Karpas-422 (cell line): ENCODE measurements around the gene TECR. TPM values are rescaled to one million over a fixed set of nuclear protein-coding genes. Genes with fewer than 3 reads are reported as not detected.
A peak's percentile ranks its signal among the peaks of the same experiment; 100 is the strongest.
"Not testable (repeated sequence)": the region's sequence is repeated elsewhere in the genome, so short reads cannot be mapped to it uniquely, and the experiment has no call there.

Experiments
- DNase-seq: peaks from one replicate; pipeline ENCODE4 v3.0.0-alpha.2; 2015
- H2AFZ ChIP-seq: fragments of 200-600 bp; sonication (generic); 2 replicates; pipeline ENCODE4 v1.6.1; 2014; ENCODE audit warnings: antibody characterized with exemption, low read length, mixed read lengths
- H3K27ac ChIP-seq: fragments of 200-600 bp; sonication (generic); 2 replicates; pipeline ENCODE4 v1.5.1; 2014; ENCODE audit warnings: mild to moderate bottlenecking, low read length, moderate library complexity
- H3K27me3 ChIP-seq: fragments of 200-600 bp; sonication (generic); 2 replicates; pipeline ENCODE4 v1.6.1; 2014; ENCODE audit warnings: low read length, mixed read lengths
- H3K36me3 ChIP-seq: fragments of 200-600 bp; sonication (generic); 2 replicates; pipeline ENCODE4 v1.6.1; 2014; ENCODE audit warnings: low read length, mixed read lengths; ENCODE audit not compliant: insufficient read depth
- H3K4me1 ChIP-seq: fragments of 200-600 bp; sonication (generic); 2 replicates; pipeline ENCODE4 v1.6.1; 2014; ENCODE audit warnings: mild to moderate bottlenecking, low read length, mixed read lengths
- H3K4me2 ChIP-seq: fragments of 200-600 bp; sonication (generic); 2 replicates; pipeline ENCODE4 v1.6.1; 2014; ENCODE audit warnings: low read length, low read depth, mild to moderate bottlenecking; ENCODE audit not compliant: poor library complexity, severe bottlenecking
- H3K4me3 ChIP-seq: fragments of 200-600 bp; sonication (generic); 2 replicates; pipeline ENCODE4 v1.5.1; 2014; ENCODE audit warnings: mild to moderate bottlenecking, antibody characterized with exemption, low read length, mixed read lengths
- H3K79me2 ChIP-seq: fragments of 200-600 bp; sonication (generic); 2 replicates; pipeline ENCODE4 v1.6.1; 2014; ENCODE audit warnings: mild to moderate bottlenecking, low read length, mixed read lengths
- H3K9ac ChIP-seq: fragments of 200-600 bp; sonication (generic); 2 replicates; pipeline ENCODE4 v1.6.0; 2014; ENCODE audit warnings: low read length
- H3K9me2 ChIP-seq: fragments of 200-600 bp; sonication (generic), shearing (Covaris generic); replicated peaks from 2 replicates; pipeline ENCODE4 v1.6.0; 2014; ENCODE audit warnings: mild to moderate bottlenecking, low read length, moderate library complexity; ENCODE audit not compliant: insufficient read depth
- H3K9me3 ChIP-seq: fragments of 300-700, 200-600 bp; sonication (generic); 2 replicates; pipeline ENCODE4 v1.6.1; 2014; ENCODE audit warnings: low read length, mixed read lengths
- H4K20me1 ChIP-seq: fragments of 200-600 bp; sonication (generic); 2 replicates; pipeline ENCODE4 v1.6.1; 2014; ENCODE audit warnings: mild to moderate bottlenecking, antibody characterized with exemption, low read length, low read depth; ENCODE audit not compliant: insufficient read depth
- total RNA-seq: library from RNA; depleted of rRNA; stranded (reverse); fragments of >200 nt; shearing (Covaris generic); gene quantifications from 2 replicates; pipeline ENCODE4 v1.2.3, GENCODE V29; 2014; ENCODE audit warnings: low replicate concordance

The TECR gene
- total RNA-seq, 1 experiment from 2014 or later: 81.4 TPM

GRCh38 chr19:14563989-14564651, 34.7 kb downstream of the TECR start:
- Histone ChIP-seq H4K20me1 (peaks cover 5% of the 10 kb centered on the region; the same call in 1 of the 2 replicates), H3K79me2 (peaks cover 37% of the 10 kb centered on the region), H2AFZ (no peak overlapping the region), H3K27ac (no peak overlapping the region), H3K9ac (no peak overlapping the region), H3K27me3 (no peaks in the 10 kb centered on the region), H3K36me3 (no peaks in the 10 kb centered on the region), H3K9me3 (no peaks in the 10 kb centered on the region), H3K4me3 (no peak overlapping the region), H3K4me2 (no peak overlapping the region), H3K4me1 (peaks cover 18% of the 10 kb centered on the region), H3K9me2 (no peaks in the 10 kb centered on the region)
- peak; percentile 96 for DNase-seq

GRCh38 chr19:14564652-14565297, 35.4 kb downstream of the TECR start:
- not testable (repeated sequence) for H3K27ac ChIP-seq, H3K36me3 ChIP-seq, H3K4me3 ChIP-seq, H3K9ac ChIP-seq, H3K4me2 ChIP-seq, H4K20me1 ChIP-seq, H3K27me3 ChIP-seq, H3K9me2 ChIP-seq, H3K9me3 ChIP-seq, H2AFZ ChIP-seq
- peak; percentile 58 for DNase-seq
- peaks cover 11% of the 10 kb centered on the region for H3K4me1 ChIP-seq
- peaks cover 36% of the 10 kb centered on the region for H3K79me2 ChIP-seq

- H3K79me2 ChIP-seq: peaks cover 33% of the 10 kb centered on the region
- H3K9ac ChIP-seq: no peak overlapping the region
- peaks cover 6% of the 10 kb centered on the region for H3K4me1 ChIP-seq
- no peak overlapping the region for H3K4me2 ChIP-seq
- H2AFZ ChIP-seq: no peak overlapping the region
- H3K9me2 ChIP-seq: no peaks in the 10 kb centered on the region
- no peaks in the 10 kb centered on the region for H3K36me3 ChIP-seq
- H3K9me3 ChIP-seq: no peaks in the 10 kb centered on the region
- no peak overlapping the region for H3K27ac ChIP-seq
- peaks cover 5% of the 10 kb centered on the region; the same call in 1 of the 2 replicates for H4K20me1 ChIP-seq
- H3K4me3 ChIP-seq: no peak overlapping the region
- DNase-seq: no peak
- H3K27me3 ChIP-seq: no peaks in the 10 kb centered on the region
Measured at GRCh38 chr19:14565298-14565679, 35.9 kb downstream of the TECR start.

- DNase-seq: no peak
- Histone ChIP-seq H3K9ac (no peak overlapping the region), H3K9me2 (no peaks in the 10 kb centered on the region), H3K4me1 (peaks cover 6% of the 10 kb centered on the region), H3K4me2 (no peak overlapping the region), H3K9me3 (no peaks in the 10 kb centered on the region), H3K4me3 (no peak overlapping the region), H3K27ac (no peak overlapping the region), H4K20me1 (peaks cover 5% of the 10 kb centered on the region; the same call in 1 of the 2 replicates), H3K36me3 (no peaks in the 10 kb centered on the region), H2AFZ (no peak overlapping the region), H3K27me3 (no peaks in the 10 kb centered on the region), H3K79me2 (peaks cover 33% of the 10 kb centered on the region)
Measured at GRCh38 chr19:14565765-14566711, 36.6 kb downstream of the TECR start.

DNA sequence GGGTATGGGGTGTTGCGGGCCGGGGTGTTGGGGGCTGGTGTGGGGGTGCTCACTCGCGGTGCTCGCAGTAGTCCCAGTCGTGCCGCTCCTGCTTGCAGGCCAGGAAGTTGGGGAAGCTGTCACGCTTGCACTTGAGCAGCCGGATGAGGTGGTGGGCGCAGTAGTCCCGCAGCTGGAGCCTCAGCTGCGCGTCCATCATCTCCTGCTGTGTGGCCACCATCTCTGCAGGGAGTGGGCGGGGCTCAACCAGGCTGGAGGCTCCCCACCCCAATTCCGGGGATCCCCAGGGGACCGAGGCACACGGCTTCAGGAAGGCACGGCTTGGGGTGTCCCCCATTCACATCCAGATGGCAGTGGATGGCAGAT, 37.3 kb downstream of the TECR start:
- no peak overlapping the region for H3K4me3 ChIP-seq
- H3K9me3 ChIP-seq: no peaks in the 10 kb centered on the region
- H3K79me2 ChIP-seq: peaks cover 33% of the 10 kb centered on the region
- H3K4me2 ChIP-seq: no peak overlapping the region
- no peaks in the 10 kb centered on the region for H3K9me2 ChIP-seq
- no peak overlapping the region for H3K9ac ChIP-seq
- peaks cover 8% of the 10 kb centered on the region for H3K4me1 ChIP-seq
- no peak for DNase-seq
- H3K27me3 ChIP-seq: no peaks in the 10 kb centered on the region
- no peaks in the 10 kb centered on the region for H3K36me3 ChIP-seq
- H2AFZ ChIP-seq: no peak overlapping the region
- peaks cover 5% of the 10 kb centered on the region; the same call in 1 of the 2 replicates for H4K20me1 ChIP-seq
- no peak overlapping the region for H3K27ac ChIP-seq

DNA sequence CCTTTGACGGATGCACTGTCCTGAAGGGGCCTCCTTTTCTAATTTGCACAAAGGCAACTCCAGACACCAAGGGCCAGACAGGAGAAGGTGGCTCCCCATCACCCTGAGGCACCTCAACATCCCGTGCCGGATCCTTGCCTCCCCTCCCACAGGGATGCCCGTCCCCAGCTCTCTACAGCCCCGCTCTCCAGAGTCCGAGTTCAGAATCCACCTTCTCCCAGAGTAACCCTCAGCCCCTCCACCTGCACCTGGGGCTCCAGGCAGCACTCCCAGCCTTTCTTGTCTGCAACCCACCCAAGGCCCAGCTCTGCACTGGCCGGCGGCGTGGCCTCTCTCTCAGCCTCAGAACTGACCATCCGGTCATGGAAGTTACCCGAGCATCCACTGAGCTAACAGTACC, 37.7 kb downstream of the TECR start:
- H3K36me3 ChIP-seq: no peaks in the 10 kb centered on the region
- no peak overlapping the region for H3K4me3 ChIP-seq
- H3K27me3 ChIP-seq: no peaks in the 10 kb centered on the region
- peaks cover 5% of the 10 kb centered on the region; the same call in 1 of the 2 replicates for H4K20me1 ChIP-seq
- H3K27ac ChIP-seq: no peak overlapping the region
- H3K9me2 ChIP-seq: no peaks in the 10 kb centered on the region
- DNase-seq: no peak
- peaks cover 30% of the 10 kb centered on the region for H3K79me2 ChIP-seq
- no peak overlapping the region for H2AFZ ChIP-seq
- H3K4me2 ChIP-seq: no peak overlapping the region
- H3K9ac ChIP-seq: no peak overlapping the region
- peaks cover 9% of the 10 kb centered on the region for H3K4me1 ChIP-seq
- H3K9me3 ChIP-seq: no peaks in the 10 kb centered on the region

DNA sequence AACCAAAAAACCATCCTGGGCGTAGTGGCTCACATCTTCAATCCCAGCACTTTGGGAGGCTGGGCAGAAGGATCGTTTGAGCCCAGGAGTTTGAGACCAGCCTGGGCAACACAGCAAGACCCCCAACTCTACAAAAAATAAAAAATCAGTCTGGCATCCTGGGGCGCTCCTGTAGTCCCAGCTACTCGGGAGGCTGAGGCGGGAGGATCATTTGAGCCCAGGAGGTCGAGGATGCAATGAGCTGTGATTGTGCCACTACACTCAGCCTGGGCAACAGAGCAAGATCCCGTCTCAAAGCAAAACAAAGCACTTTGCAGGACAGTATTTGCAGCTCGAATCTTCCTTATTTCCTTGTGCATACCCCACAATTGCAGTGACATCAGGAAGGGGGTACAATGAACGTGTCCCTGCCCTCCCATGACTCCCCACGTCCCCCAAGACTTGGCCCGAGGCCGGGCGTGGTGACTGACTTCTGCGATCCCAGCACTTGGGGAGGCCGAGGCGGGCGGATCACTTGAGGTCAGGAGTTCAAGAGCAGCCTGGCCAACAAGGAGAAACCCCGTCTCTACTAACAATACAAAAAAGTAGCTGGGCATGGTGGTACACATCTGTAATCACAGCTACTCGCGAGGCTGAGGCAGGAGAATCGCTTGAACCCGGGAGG, 41.6 kb downstream of the TECR start:
- DNase-seq: no peak
- Histone ChIP-seq H3K4me2 (peak overlapping the region; percentile 78), H3K4me1 (peaks cover 19% of the 10 kb centered on the region), H3K9ac (peak overlapping the region; percentile 85), H4K20me1 (no peaks in the 10 kb centered on the region), H3K9me3 (no peaks in the 10 kb centered on the region), H3K27me3 (no peaks in the 10 kb centered on the region), H2AFZ (no peak overlapping the region), H3K4me3 (peak overlapping the region; percentile 87), H3K27ac (no peak overlapping the region), H3K36me3 (no peaks in the 10 kb centered on the region), H3K9me2 (no peaks in the 10 kb centered on the region), H3K79me2 (peaks cover 27% of the 10 kb centered on the region)
